Erythroblast (primary cell): ENCODE results near the gene GMDS.

ENCODE experiments used
- DNase-seq, 2 experiments: peaks; one replicate each; lab custom pipeline; 2025; lab: John Stamatoyannopoulos, UW
- GATA1 ChIP-seq: IDR thresholded peaks from 2 replicates; pipeline ENCODE4 v1.6.1; 2011; ENCODE audit warnings: low read depth, mild to moderate bottlenecking, control low read depth, low read length, moderate library complexity
- POLR2A ChIP-seq: IDR thresholded peaks from 2 replicates; pipeline ENCODE4 v1.6.1; 2011; ENCODE audit warnings: mild to moderate bottlenecking, low read length

The GMDS gene

GRCh38 chr6:1812487-1812886, 432.9 kb downstream of the GMDS start:
- DNase-seq, result no peak
- TF ChIP-seq GATA1 (no peak), POLR2A (no peak)

- TF ChIP-seq POLR2A (no peak), GATA1 (no peak)
- no peak for DNase-seq
These were observed 433.4 kb downstream of the GMDS start for GRCh38 chr6:1812034-1812433.

- TF ChIP-seq POLR2A, result no peak
- TF ChIP-seq GATA1, result no peak
- no peak for DNase-seq
These were observed 434.5 kb downstream of the GMDS start for GRCh38 chr6:1810880-1811279.

GRCh38 chr6:1809291-1809988, 436.0 kb downstream of the GMDS start:
- TF ChIP-seq POLR2A (no peak), GATA1 (no peak)
- no peak for DNase-seq

GRCh38 chr6:1806935-1807334, 438.5 kb downstream of the GMDS start:
- TF ChIP-seq GATA1 (no peak), POLR2A (no peak)
- no peak for DNase-seq

- DNase-seq, result no peak
- no peak for TF ChIP-seq POLR2A
- no peak for TF ChIP-seq GATA1
These were observed 442.7 kb downstream of the GMDS start for GRCh38 chr6:1802491-1803395.

GRCh38 chr6:1801401-1801800, 444.0 kb downstream of the GMDS start:
- TF ChIP-seq GATA1 (no peak), POLR2A (no peak)
- no peak for DNase-seq

GRCh38 chr6:1800845-1801244, 444.6 kb downstream of the GMDS start:
- TF ChIP-seq GATA1 (no peak), POLR2A (no peak)
- DNase-seq, result no peak

- TF ChIP-seq GATA1 (no peak), POLR2A (no peak)
- DNase-seq, result no peak
These were observed 446.5 kb downstream of the GMDS start for GRCh38 chr6:1798965-1799325.

GRCh38 chr6:1798303-1798964, 447.0 kb downstream of the GMDS start:
- DNase-seq, result no peak

GRCh38 chr6:1797801-1798200, 447.6 kb downstream of the GMDS start:
- DNase-seq, result no peak
- TF ChIP-seq GATA1 (no peak), POLR2A (no peak)

More at GRCh38 chr6:1798303-1798964, 447.0 kb downstream of the GMDS start:
- no peak for TF ChIP-seq GATA1
- TF ChIP-seq POLR2A, result no peak

GRCh38 chr6:1796706-1797529, 448.5 kb downstream of the GMDS start:
- no peak for TF ChIP-seq POLR2A
- TF ChIP-seq GATA1, result no peak
- DNase-seq, result no peak

- DNase-seq, result no peak
- TF ChIP-seq POLR2A, result no peak
- TF ChIP-seq GATA1, result no peak
These were observed 449.5 kb downstream of the GMDS start for GRCh38 chr6:1795910-1796309.
